HG03175 (cell line): ENCODE measurements around the gene EZH2.

Experiments used
- ATAC-seq: cut with Tn5 transposase; IDR thresholded peaks from one replicate; pipeline ENCODE4 v1.9.1; 2021; ENCODE audit warnings: mild to moderate bottlenecking, moderate library complexity; ENCODE audit not compliant: unreplicated experiment

EZH2 gene

DNA sequence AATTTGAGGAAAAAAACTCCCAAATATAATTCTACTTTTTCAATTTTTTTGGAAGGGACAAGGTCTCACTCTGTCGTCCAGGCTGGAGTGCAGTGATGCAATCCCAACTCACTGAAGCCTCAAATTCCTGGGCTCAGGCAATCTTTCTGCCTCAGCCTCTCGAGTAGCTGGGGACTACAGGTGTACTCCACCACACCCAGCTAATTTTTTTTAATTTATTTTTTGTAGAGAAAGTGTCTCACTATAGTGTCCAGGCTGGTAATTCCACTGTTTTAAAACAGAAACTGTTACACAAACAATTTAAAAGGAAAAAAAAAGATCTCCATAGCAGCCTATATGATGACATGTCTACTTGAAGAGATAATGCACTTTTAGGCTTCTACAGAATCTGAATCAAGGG is 25.6 kb downstream of the EZH2 start:
- ATAC-seq, result no peak

DNA sequence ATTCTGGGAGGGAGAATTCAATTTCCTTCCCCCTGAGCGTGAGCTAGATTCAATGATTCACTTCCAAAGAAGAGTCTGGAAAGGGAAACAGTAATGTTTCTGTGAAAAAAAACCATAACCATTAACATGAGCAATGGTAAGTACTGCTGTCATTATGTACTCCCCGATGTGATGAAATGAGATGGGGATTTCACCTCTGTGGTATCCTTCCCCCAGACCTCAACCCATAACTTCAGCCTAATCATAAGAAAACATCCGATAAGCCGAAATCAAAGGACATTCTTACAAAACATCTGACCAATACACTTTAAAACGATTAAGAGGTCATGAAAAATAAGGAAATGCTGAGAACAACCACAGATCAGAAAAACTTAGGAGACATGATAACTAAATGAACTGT is 27.2 kb downstream of the EZH2 start:
- ATAC-seq, result no peak

DNA sequence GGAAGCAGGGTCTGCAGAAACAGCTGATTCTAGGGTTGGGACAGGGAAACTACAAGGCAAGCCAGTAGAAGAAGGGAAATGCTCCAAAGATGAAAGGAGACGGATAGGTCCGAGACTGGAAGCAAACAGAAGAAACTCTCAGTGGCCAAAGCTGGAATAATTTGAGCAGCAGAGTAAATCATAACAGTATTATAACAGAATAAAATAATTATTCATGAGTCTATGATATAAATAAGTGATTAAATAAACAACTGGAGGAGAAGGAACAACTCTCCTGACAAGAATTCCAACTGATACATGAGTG is 27.6 kb downstream of the EZH2 start:
- ATAC-seq, result peak; percentile 16

DNA sequence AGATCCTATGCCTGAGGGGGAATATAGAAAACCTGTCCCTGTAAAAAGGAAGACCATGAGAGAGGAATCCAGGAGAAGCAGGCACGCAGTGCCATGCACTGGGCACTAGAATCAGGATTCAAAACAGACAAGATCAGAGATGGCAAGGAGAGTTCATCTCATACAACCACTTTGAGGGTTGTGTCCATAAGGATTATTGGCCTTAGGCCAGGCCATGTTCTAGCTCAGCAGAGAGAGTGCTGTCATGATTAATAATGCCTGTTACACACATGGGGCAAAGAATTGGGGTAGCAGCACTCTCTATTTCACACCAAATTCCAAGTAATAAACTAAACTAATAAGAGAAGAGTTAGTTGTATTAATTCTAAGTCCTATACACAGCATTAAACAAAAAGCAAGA is 29.1 kb downstream of the EZH2 start:
- no peak for ATAC-seq

DNA sequence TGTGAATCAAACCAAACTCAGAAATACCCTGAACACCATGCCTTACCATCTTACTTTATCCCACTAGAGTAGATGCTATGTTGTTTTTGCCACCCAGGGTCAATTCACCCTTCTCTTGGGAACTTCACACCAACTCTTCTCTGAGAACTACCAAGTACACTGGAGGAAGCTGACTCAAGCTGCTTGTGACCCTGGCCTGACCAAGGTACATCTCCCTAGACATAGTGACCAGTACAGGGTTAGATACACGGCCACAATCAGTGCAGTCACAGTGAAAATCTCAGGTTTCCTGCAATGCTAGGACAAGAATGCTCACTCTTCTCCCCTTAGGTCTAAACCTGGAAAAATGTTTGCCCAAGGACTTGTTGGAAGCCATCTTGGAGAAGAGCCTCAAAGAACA is 31.8 kb downstream of the EZH2 start:
- ATAC-seq, result no peak

DNA sequence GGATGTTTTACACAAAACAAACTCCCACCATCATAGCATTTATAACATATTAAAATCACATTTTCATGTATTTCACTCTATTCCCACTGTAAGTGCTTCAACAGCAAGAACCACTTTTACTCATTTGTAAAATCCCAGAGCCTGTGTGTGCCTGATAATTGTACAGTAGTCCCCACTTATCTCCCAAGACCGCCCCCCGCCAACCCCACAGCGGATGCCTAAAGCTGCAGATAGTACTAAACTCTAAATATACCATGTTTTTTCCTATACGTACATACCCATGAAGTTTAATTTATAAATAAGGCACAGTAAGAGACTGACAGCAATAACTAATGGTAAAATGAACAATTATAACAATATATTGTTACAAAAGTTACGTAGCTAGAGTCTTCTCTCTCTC is 33.5 kb downstream of the EZH2 start:
- no peak for ATAC-seq

DNA sequence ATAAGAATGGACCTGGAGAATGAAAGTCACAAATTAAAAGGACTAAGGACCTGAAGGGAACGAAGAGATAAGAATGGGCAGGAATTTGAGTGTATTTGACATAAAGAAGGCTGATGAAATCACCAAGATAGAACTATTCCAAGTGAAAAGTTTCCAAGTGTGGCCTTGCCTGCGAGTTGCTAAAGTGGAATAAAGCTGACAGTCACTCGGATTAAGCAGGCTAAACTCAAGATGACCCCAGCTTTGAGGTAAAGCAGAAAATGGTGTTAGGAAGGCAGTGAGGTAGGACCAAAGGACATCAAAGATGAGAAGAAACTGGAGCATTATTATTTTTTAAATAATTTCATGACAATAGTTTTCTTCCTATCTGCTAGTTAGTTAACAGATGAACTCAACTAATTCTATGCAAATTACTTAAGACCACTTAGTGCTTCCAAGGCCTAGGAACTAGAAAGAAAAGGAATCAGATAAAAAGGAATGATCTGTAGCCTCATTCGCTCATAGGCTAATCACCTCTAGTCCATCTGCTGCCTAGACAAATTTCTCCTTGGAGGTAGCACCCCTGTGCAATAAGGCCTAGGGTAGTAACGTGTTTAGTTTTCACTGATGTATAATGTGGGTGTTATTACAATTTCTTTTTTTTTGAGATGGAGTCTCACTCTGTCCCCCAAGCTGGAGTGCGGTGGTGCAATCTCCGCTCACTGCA is 34.5 kb downstream of the EZH2 start:
- ATAC-seq, result no peak

DNA sequence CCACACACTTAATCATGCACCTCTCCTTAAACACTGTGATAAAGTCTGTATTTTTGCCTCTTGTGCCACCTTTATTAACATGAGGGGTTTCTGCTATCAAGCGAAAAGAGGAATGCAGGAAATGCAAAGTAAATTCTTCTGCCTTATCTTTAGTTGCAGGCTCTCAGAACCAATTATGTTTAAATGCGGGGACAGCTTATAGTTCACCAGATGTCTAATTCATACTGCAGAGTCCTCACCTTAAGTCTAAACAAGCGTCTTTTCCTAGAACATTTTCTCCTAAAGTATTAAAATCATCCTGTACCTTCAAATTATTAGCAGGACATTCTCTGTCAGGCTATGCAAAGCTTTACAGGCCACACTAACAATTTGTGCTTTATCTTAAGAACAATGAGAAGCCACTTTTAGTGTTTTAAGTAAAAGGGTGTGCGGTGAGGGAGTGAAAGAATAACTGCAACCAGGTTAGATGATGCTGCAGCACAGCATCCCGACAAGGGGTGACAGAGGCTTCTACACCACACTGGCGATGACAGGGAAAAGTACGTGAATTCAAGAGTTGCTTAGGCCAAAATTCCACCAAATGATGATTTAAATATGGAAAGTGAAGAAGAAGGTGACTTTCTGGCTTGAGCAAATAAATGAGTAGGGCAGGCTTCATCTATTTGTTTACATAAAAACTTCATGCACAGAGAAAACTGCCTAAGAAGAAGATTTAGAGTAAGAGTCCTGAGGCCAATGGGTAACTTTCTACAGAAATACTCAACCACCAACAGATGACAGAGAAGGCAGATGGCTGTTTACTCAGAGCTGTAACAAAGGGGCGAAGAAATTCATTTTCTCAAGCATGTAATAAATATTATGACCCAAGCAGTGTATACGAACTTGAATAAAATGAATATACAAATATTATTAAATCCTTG is 36.0 kb downstream of the EZH2 start:
- ATAC-seq, result no peak

DNA sequence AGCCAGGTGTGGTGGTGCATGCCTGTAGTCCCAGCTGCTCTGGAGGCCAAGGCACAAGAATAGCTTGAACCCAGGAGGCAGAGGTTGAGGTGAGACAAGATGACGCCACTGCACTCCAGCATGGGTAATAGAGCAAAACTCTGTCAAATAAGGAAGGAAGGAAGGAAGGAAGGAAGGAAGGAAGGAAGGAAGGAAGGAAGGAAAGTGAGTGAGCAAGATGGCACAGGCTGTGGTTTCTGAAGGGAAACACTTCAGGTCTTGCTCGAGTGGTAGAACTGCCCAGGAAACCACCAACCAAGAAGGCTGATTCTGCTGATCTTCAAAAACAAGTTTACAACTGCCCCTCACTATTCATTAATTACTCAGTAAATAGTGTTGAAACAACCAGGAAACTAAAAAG is 45.2 kb downstream of the EZH2 start:
- no peak for ATAC-seq

DNA sequence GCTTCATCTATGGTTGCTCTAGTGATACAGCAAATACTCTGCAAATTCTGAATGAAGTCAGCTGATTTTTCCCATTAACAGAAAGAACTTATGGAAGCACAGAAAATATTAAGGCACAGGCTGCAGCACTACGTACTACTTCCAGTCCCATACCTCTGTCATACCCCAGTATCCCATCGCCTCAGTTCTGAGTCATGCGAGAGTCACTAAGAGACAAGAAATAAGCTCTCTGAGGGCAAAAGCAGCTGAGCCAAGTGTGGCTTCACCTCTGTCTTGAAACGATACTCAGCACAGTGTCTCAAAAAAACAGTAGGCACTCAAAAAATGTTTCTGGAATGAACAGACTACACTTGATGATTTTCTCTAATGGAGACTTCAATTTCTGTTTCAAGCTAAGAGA is 48.2 kb downstream of the EZH2 start:
- ATAC-seq, result no peak

DNA sequence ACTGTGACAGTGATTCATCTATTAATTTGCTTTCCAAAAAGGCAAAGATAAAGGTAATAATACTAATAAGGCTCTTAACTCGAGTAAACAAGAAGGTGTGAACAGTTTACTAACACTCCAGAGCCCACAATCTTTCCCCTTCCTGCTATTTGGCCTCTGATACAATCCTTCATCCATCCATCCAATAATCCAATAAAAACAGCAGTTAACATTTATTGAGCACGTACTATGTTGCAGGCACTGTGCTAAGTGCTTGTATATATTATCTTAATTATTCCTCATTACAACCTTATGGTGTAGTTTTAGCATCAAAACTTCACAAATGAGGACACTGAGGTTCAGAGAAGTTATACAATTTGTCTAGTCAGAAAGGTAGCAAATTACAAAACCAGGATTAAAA is 49.5 kb downstream of the EZH2 start:
- ATAC-seq, result no peak

DNA sequence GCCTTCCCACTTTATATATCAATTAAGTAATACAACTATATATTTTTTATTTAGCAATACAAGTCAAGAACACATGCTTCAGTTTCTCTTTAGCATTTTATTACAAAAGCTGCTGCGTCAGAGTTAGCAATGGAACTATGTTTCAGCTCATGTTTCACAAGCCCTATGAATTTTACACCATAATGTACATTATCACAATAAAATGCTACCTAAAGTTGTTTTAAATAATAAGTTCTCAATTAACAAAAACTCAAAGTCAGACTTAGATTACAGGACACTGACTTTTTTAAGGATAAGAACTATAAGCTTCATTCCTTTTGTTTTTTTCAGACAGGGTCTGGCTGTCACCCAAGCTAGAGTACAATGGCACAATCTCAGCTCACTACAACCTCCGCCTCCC is 52.3 kb downstream of the EZH2 start:
- no peak for ATAC-seq

DNA sequence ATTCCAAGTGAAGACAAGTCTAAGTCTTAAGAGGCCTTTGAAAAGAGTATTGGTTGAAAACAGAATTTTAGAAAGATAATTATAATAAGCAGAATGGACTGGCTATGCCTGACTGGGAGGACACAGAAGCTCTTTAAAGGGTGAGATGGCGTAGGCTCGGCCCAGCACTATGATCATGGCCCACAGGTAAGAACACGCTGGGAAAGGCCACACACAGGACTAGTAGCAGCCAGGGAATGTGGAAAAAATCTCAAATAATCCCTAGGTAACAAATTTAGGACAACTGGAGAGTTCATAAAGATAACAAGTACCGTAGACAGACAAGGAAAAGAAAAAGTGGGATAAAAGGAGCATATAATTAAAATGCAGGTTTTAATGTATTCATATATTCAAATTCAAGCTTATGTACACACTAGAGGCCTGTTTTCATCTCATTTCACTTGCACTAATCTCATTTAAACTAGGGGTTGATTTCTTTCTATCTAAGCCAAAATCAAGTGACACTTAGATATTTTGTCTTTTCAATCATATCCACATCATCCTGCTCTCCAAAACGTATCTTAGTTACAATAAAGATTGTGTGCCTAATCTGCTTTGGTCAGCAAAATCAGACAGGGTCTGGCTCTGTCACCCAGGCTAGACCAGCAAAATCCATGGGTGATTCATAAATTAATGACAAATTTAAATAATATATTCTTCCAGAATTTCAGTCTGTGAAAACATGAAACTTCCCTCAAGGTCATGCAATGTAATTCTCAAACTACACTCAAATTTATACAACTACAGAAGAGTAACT is 53.0 kb downstream of the EZH2 start:
- no peak for ATAC-seq

DNA sequence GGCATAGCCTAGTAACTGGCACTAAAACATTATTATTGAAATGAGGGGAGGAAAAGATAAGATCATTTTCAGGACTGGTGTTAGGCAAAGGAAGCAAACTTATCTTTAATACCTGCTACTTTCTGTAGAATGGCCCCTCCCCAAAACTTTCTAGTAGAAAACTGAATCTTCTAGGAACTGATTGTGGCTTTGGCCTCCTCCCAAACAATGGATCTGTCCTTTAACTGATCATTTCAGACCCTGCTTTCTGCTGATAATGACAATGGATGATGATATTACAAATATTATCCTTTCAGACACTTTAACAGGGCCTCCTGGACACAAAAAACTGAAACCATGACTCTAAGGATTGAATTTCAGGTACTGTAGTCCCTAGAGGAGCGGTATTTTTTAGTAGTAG is 55.1 kb downstream of the EZH2 start:
- no peak for ATAC-seq

DNA sequence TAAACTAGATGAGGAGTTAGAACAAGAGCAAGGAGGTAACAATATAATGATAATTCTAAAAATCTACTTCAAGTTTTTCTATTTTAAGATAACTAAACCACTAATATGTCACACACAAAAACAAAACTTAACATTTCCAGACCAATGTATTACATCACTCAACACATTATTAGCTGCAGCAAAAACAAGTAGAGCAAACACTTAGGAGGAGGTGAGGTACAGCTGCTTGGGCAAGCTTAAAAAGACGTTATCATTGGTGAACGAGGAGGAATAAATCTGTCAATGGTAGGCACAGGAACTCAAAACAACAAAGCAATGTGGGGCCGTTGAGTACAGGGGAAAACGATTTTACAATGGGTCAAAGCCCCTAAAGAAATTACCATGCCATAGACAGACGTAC is 58.8 kb downstream of the EZH2 start:
- ATAC-seq, result no peak

DNA sequence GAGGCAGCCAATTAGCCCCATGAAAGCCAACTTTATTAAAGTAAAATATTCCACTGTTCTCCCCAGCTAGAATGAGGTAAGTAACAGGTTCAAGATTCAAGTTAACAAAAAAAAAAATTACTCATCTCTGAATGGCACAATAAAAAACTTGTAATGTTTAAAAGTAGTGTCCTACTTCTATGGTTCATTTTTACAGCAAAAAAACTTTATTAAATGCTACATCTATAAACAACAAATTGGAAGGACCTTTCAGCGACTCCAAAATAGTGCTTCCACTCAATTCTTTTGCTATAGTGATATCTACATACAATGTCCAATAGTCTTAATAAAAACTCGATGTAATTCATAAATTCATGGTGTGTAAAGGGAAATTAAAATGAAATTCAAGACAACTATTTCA is 59.2 kb downstream of the EZH2 start:
- ATAC-seq, result no peak

DNA sequence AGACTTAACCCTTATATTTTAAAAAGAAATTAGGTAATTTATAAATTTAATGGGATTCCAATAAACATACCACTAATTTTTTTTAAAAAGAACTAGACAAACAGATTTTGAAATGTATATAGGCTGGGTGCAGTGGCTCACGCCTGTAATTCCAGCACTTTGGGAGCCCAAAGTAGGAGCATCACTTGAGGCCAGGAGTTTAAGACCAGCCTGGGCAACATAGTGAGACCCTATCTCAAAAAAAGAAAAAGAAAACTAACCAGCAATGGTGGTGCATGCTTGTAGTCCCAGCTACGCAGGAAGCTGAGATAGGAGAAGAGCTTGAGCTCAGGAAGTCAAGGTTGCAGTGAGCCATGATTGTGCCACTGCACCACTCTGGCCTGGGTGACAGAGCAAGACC is 62.7 kb downstream of the EZH2 start:
- no peak for ATAC-seq

DNA sequence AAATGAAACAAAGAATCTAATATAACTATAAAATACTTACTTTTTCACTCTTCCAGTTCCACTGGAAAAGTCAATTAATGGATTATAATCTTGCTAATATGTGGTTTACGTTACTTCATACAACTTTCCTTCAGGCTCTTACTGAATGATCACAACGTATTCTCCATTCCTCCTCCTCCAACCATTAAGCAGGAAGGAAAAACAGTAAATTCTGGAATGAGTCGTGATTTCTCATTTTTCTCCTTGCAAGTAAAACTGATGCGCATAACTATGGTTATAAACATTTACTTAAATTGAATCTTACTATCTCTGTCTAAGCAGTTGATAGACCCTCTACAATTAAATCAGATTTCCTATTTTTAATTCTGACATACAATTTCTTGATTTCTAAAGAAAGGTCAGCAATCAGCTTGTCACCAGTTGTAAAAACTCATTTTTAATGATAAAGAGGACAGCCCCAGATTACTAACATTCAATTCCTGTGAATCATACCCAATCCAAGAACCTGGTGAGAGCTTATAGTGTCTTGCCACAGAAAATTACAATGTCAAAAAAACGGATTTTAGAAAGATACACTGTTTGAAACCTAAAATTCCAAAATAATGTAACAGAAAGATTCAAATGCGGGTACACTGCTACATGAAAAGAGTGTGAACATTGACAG is 64.3 kb downstream of the EZH2 start:
- no peak for ATAC-seq

DNA sequence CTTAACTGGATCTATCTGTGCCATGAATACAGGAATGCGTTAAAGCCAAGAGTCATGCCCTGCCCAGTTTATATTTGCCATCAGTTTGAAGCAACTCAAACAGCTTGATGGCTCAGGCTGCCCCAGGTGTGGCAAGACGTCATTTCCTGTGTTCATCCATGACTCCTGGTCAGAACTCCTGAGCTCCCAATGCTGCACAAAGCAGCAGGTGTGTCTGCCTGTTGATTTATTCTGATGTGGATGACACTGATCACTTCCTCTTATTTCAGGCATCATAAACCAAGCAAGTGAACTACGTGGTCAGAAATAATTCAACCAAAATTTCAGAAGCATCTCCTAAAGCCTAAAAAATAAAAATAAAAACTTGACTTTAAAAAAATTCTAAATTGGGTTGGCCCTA is 68.5 kb downstream of the EZH2 start:
- no peak for ATAC-seq

DNA sequence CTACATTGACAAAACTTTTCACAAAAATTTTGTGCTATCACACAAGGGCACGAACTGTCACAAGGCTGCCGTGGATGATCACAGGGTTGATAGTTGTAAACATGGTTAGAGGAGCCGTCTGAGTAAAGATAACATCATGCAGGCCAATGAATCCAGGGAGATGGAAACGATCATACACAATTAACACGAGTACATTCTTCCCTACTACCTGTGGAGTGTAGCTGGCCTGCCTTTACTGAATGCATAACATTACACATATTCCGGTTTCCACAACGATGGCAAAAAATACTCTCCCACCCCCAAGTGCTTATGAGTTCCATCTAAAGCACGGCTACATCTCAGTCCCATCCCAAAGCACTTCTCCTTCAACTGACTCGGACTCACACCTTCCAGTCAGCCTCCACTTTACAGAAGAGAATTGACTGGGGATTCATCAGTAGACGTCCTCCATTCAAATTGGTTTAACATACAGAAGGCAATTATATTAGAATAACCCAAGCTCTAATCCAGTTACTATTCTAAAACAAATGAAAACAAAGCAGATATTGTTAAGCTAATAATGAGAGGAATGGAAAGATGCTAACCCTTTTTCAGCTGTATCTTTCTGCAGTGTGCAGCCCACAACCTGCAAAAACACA is 69.0 kb downstream of the EZH2 start:
- ATAC-seq, result no peak

DNA sequence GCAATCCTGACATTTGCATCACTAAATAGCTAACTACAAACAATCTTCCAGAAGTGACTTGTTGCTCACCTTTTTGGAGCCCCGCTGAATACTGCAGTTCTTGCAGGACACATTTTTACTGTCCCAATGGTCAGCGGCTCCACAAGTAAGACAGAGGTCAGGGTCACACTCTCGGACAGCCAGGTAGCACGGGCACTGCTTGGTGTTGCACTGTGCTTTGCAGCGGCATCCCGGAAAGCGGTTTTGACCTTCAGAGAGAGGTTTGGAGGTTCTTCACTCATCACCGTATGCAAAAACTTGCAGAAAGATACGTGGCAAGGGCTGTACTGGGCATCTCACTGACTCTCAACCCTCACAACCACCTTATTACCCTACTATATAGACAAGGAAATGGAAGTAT is 70.2 kb downstream of the EZH2 start:
- ATAC-seq, result no peak
